Left ventricle myocardium inferior (tissue), 1 donor: ENCODE results near the gene XG. TPM values are rescaled to one million over a fixed set of nuclear protein-coding genes. Genes with fewer than 3 reads are reported as not detected.
"Not testable (repeated sequence)": the region's sequence is repeated elsewhere in the genome, so short reads cannot be mapped to it uniquely, and the experiment has no call there.

ENCODE experiments used
- DNase-seq: peaks from one replicate; pipeline ENCODE4 v3.0.0-alpha.2; 2020
- H3K27ac ChIP-seq: fragments of 200-600 bp; replicated peaks from 2 replicates; pipeline ENCODE4 v1.8.0; 2021
- H3K27me3 ChIP-seq: fragments of 200-600 bp; 2 replicates; pipeline ENCODE4 v1.8.0; 2021; ENCODE audit warnings: low read depth
- H3K36me3 ChIP-seq: fragments of 200-600 bp; 2 replicates; pipeline ENCODE4 v1.8.0; 2021
- H3K4me1 ChIP-seq: fragments of 200-600 bp; 2 replicates; pipeline ENCODE4 v1.8.0; 2021
- H3K4me3 ChIP-seq: fragments of 200-600 bp; 2 replicates; pipeline ENCODE4 v1.8.0; 2021; ENCODE audit warnings: mild to moderate bottlenecking, moderate library complexity
- H3K9me3 ChIP-seq: fragments of 200-600 bp; replicated peaks from 2 replicates; pipeline ENCODE4 v1.8.0; 2021
- intact Hi-C: fragments of 100-400 bp; cut with micrococcal nuclease; formaldehyde crosslinking; loops from one replicate; pipeline ENCODE4 v1.11.0; 2022
- total RNA-seq: library from RNA; stranded (reverse); fragmentation: NEBNext Ultra II Directional; extraction: Animal tissue kit (Norgen Biotek cat#: 25700); gene quantifications from one replicate; pipeline ENCODE4 v1.2.1, GENCODE V29; 2021
- TF ChIP-seq, protein P1 (sequence below): fragments of 200-600 bp; IDR thresholded peaks from 2 replicates; pipeline ENCODE4 v1.8.0; 2021; ENCODE audit warnings: antibody characterized with exemption, mild to moderate bottlenecking, borderline replicate concordance
- donor health status: DM: no; HTN: yes; CAD: no; lungs with severe emphysema.

Gene XG
- total RNA-seq, 1 donor from 2014 or later = 0.63 TPM

DNA sequence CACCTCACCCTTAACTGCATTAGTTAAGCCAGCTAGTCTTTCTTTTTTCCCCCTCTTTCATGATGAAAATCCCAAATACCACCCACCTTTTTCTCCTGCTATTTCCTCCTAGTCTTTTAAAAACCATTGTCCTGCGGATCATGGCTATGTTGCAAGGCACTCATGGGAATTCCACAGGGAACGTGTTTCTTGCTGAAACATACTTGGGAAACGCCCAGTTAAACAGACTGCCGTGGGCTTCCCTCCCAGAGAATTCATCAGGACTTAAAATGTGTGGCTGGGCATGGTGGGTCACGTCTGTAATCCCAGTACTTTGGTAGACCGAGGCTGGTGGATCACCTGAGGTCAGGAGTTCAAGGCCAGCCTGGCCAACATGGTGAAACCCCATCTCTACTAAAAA, 32.2 kb downstream of the XG start:
- H3K9me3 ChIP-seq = no peaks in the 10 kb centered on the region
- H3K4me3 ChIP-seq = no peak overlapping the region
- H3K27me3 ChIP-seq = peaks cover 7% of the 10 kb centered on the region
- no peaks in the 10 kb centered on the region for H3K4me1 ChIP-seq
- DNase-seq = no peak
- H3K27ac ChIP-seq = no peak overlapping the region
- TF ChIP-seq, protein P1, sequence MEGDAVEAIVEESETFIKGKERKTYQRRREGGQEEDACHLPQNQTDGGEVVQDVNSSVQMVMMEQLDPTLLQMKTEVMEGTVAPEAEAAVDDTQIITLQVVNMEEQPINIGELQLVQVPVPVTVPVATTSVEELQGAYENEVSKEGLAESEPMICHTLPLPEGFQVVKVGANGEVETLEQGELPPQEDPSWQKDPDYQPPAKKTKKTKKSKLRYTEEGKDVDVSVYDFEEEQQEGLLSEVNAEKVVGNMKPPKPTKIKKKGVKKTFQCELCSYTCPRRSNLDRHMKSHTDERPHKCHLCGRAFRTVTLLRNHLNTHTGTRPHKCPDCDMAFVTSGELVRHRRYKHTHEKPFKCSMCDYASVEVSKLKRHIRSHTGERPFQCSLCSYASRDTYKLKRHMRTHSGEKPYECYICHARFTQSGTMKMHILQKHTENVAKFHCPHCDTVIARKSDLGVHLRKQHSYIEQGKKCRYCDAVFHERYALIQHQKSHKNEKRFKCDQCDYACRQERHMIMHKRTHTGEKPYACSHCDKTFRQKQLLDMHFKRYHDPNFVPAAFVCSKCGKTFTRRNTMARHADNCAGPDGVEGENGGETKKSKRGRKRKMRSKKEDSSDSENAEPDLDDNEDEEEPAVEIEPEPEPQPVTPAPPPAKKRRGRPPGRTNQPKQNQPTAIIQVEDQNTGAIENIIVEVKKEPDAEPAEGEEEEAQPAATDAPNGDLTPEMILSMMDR = no peak
- intact Hi-C loops = no loop called here
- no peaks in the 10 kb centered on the region for H3K36me3 ChIP-seq

DNA sequence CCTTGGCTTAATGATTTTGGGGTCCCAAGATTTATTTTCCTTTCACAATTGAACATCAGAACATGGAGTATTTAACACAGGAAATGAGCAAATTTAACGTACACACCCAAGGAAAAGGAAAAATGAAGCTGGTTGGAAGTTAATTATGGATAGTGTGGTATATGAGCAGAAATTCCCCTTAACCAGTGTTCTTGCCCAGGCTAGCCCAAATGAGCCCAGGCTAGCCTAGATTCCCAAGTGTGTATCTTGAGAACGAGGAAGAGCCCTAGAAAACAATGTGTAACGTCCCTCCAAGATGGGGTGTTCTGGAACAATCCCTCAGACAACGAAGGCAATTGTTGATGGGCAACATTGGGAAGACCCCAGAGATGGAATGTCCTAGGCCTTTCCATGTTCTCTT, 33.7 kb downstream of the XG start:
- no peaks in the 10 kb centered on the region for H3K36me3 ChIP-seq
- H3K9me3 ChIP-seq = no peaks in the 10 kb centered on the region
- no peak overlapping the region for H3K27ac ChIP-seq
- intact Hi-C loops = no loop called here
- DNase-seq = no peak
- TF ChIP-seq, protein P1 = no peak
- no peaks in the 10 kb centered on the region for H3K4me1 ChIP-seq
- H3K4me3 ChIP-seq = no peak overlapping the region
- H3K27me3 ChIP-seq = no peaks in the 10 kb centered on the region

DNA sequence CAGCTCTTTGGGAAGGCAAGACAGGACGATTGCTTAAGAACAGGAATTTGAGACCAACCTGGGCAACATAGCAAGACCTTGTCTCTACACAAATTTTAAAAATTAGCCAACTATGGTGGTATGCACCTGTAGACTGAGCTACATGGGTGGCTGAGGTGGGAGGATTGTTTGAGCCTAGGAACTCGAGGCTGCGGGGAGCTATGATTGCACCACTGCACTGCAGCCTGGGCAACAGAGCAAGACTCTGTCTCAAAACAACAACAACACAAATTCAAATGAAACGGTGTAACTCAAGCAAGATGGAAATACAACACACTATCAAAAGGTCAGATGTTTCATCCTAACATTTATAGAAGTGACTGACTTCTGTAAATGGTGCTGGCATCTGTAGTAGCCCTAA, 37.1 kb downstream of the XG start:
- Histone ChIP-seq H3K27me3 (no peaks in the 10 kb centered on the region), H3K4me1 (no peaks in the 10 kb centered on the region)
- intact Hi-C loops = no loop called here

DNA sequence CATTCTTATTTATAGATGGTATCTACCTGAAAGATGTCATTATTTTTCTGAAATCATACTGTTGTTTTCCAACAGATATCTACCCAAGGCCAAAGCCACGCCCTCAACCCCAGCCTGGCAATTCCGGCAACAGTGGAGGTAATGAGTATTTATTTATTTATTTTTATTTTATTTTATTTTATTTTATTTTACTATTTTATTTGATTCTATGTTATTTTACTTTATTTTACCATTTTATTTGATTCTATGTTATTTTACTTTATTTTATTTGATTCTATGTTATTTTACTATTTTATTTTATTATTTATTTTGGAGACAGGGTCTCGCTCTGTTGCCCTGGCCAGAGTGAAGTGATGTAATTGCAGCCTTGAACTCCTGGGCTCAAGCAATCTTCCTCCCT, 37.7 kb downstream of the XG start:
- no peak overlapping the region for H3K27ac ChIP-seq
- H3K4me1 ChIP-seq = no peaks in the 10 kb centered on the region
- TF ChIP-seq, protein P1 = no peak
- H3K27me3 ChIP-seq = no peaks in the 10 kb centered on the region
- no peaks in the 10 kb centered on the region for H3K9me3 ChIP-seq
- no peaks in the 10 kb centered on the region for H3K36me3 ChIP-seq
- no peak overlapping the region for H3K4me3 ChIP-seq
- no peak for DNase-seq
- intact Hi-C loops = no loop called here

More for the DNA sequence above, 37.1 kb downstream of the XG start:
- no peak for DNase-seq
- Histone ChIP-seq H3K27ac (no peak overlapping the region), H3K9me3 (no peaks in the 10 kb centered on the region), H3K36me3 (no peaks in the 10 kb centered on the region), H3K4me3 (no peak overlapping the region)
- TF ChIP-seq, protein P1 = no peak

DNA sequence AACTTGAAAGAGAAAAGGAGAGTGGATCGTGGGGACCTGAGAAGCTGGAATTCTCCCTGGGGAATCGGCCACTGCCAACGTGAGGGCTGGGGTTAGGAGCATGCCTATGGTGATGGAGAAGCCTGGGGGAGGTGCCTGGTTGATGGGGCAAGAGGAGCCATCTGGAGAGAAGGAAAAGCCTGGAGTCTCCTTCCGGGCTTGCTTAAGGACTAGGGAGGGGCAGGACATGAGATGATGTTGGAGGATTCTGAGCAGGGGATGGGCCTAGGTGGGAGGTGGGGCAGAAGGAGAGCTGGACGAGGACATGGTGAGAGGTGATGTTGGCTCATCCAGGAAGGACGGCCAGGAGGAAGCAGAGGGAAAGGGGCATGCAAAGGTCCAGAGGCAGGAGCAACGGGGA, 41.9 kb downstream of the XG start:
- Histone ChIP-seq H3K9me3 (no peaks in the 10 kb centered on the region), H3K4me3 (no peak overlapping the region), H3K27me3 (no peaks in the 10 kb centered on the region), H3K4me1 (no peaks in the 10 kb centered on the region), H3K36me3 (no peaks in the 10 kb centered on the region), H3K27ac (no peak overlapping the region)
- TF ChIP-seq, protein P1 = no peak
- DNase-seq = no peak
- intact Hi-C loops = no loop called here

DNA sequence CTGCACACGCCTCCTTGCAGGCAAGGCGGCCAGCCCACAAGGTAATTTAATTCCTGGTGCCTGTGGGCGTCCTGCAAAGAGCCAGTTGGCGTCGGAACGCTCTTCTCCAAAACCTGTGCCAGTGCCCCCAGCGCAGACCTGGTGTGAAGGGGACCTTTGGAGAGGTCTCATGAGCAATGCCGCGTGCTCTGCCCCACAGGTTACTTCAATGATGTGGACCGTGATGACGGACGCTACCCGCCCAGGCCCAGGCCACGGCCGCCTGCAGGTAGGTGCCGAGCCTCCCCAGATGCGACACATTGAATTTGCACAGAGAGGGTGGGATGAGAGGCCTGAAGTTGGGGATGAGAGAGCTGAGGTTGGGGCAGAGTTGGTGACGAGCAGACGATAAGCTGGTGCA, 42.5 kb downstream of the XG start:
- Histone ChIP-seq H3K27me3 (no peaks in the 10 kb centered on the region), H3K36me3 (no peaks in the 10 kb centered on the region), H3K4me1 (no peaks in the 10 kb centered on the region), H3K27ac (no peak overlapping the region), H3K4me3 (no peak overlapping the region), H3K9me3 (no peaks in the 10 kb centered on the region)
- TF ChIP-seq, protein P1 = no peak
- intact Hi-C loops = no loop called here
- no peak for DNase-seq

DNA sequence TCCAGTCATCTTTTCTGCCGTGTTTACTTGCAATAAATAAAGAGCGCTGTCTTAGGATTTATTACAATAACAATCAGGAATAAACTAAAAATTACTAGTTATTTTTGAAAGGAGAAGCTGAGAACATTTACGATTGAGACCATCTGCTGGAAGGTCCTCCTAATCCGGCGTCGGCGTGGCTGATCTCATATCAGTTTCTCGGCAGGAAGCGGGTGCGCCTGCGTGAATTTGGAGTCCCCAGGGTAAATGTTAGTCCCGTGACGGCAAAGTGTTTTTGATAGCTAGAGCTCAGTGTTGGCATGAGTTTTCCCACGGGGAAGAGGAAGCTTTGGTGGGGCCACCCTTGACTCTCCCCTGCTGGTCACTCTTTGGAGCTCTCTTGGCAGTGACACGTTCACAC, 45.0 kb downstream of the XG start:
- H3K4me1 ChIP-seq, H3K9me3 ChIP-seq, H3K27ac ChIP-seq, H3K36me3 ChIP-seq, H3K4me3 ChIP-seq, intact Hi-C loops, DNase-seq, H3K27me3 ChIP-seq: not testable (repeated sequence)
